ENCODE data around the gene OR52B2. TPM values are rescaled to one million over a fixed set of nuclear protein-coding genes. Genes with fewer than 3 reads are reported as not detected.

Gene OR52B2
- total and polyA plus RNA-seq, 2 of the 8 experiments (the other 6 are each of a cell fraction or from before 2014, with no cell fraction given) = 0.15 TPM; not detected in 1

GRCh38 chr11:6199174-6199810, 29.2 kb upstream of the OR52B2 start, which contains the start of gene OR52W1:
Gene OR52W1, plus strand, starts transcription at chr11:6199224. Its CDS starts 0 bp downstream, at chr11:6199224.
- Histone ChIP-seq H2AK5ac (ENCODE audit: low read depth, low read length) (no peak within 1 kb of the TSS), H3K79me2 (ENCODE audit: control insufficient read depth in 1 of 2, insufficient read depth in 2 of 2, low read length in 2 of 2) (no peaks in the 10 kb centered on the region), H2BK12ac (ENCODE audit: low read depth, low read length) (no peak within 1 kb of the TSS; the same call in 1 of the 2 replicates), H3K18ac (ENCODE audit: extremely low read depth, low read length) (no peak within 1 kb of the TSS), H3K27me3 (replicated peaks in 1 of 4; ENCODE audit: control insufficient read depth in 3 of 4, extremely low read depth in 1 of 4, insufficient read depth in 3 of 4, low read length in 3 of 4) (no peaks in the 10 kb centered on the region), H2BK120ac (replicated peaks; ENCODE audit: low read depth, low read length) (no peak within 1 kb of the TSS), H3K9ac (replicated peaks in 1 of 4; ENCODE audit: extremely low read depth in 1 of 4, low read depth in 3 of 4, low read length in 3 of 4) (no peak within 1 kb of the TSS), H3K36me3 (ENCODE audit: control insufficient read depth in 2 of 4, insufficient read depth in 4 of 4, low read length in 3 of 4) (no peaks in the 10 kb centered on the region; a peak in 1 of 8 replicates), H3K4me3 (ENCODE audit: extremely low read depth in 1 of 4, insufficient read depth in 2 of 4, low read depth in 3 of 4, low read length in 4 of 4) (no peak within 1 kb of the TSS), H2BK5ac (ENCODE audit: low read depth, low read length) (no peak within 1 kb of the TSS), H2BK15ac (ENCODE audit: low read length) (no peak within 1 kb of the TSS), H3K4ac (replicated peaks; ENCODE audit: insufficient read length, low read depth, low read length) (no peak within 1 kb of the TSS), H4K8ac (ENCODE audit: extremely low read depth, insufficient read depth, low read length) (no peak within 1 kb of the TSS; the same call in 1 of the 2 replicates), H3K9me3 (ENCODE audit: insufficient read depth in 2 of 2, low read depth in 1 of 2, low read length in 1 of 2) (no peaks in the 10 kb centered on the region; a peak in 1 of 4 replicates), H4K91ac (replicated peaks; ENCODE audit: insufficient read length, low read length) (no peak within 1 kb of the TSS), H3K56ac (replicated peaks; ENCODE audit: insufficient read length, low read depth, low read length) (no peak within 1 kb of the TSS), H2AFZ (ENCODE audit: low read length) (no peak within 1 kb of the TSS), H3K27ac (ENCODE audit: low read depth, low read length) (no peak within 1 kb of the TSS), H3K79me1 (ENCODE audit: low read depth, low read length) (no peaks in the 10 kb centered on the region), H3K4me2 (ENCODE audit: insufficient read depth in 1 of 2, low read depth in 2 of 2, low read length in 2 of 2) (no peak within 1 kb of the TSS), H3K23me2 (ENCODE audit: low read depth, low read length) (no peaks in the 10 kb centered on the region), H3K23ac (ENCODE audit: insufficient read length) (no peak within 1 kb of the TSS), H4K20me1 (replicated peaks in 1 of 2; ENCODE audit: control insufficient read depth in 1 of 2, insufficient read depth in 2 of 2, low read length in 2 of 2) (no peaks in the 10 kb centered on the region), H3K14ac (ENCODE audit: insufficient read length) (no peak within 1 kb of the TSS), H3K4me1 (replicated peaks in 1 of 4; ENCODE audit: control insufficient read depth in 3 of 4, insufficient read depth in 4 of 4, low read length in 3 of 4) (peaks cover 0 to 3% (median 1%) of the 10 kb centered on the region in 4 experiments; a peak in 2 of 7 replicates), H2BK20ac (ENCODE audit: low read length) (no peak within 1 kb of the TSS), H4K5ac (ENCODE audit: insufficient read length, low read depth, low read length) (no peak within 1 kb of the TSS)
- 98% methylated on average over 5 of the region's 5 CpGs; no CpG with 5 or more reads in 1 of the 2 experiments for WGBS, 2 experiments (ENCODE audit: extremely low coverage in 1 of 2, insufficient coverage in 1 of 2, insufficient read length in 1 of 2, insufficient replicate concordance in 2 of 2, low coverage in 1 of 2, low lambda C conversion rate in 2 of 2, missing lambda C conversion rate in 1 of 2)
- ChIA-PET CTCF (ENCODE audit: partially characterized antibody) (interaction anchor here (1.1 kb wide), 1 partner anchor 29 kb away, joined by 3 read pairs; no protein-coding TSS in a partner anchor), POLR2A (ENCODE audit: partially characterized antibody) (no interaction called here)
- FAIRE-seq (no peak), DNase-seq (ENCODE audit: low read depth in 1 of 2, low spot score in 2 of 2) (no peak)
- TF ChIP-seq TAF7 (optimal IDR thresholded peaks at IDR 0.05; ENCODE audit: borderline replicate concordance, low read depth, low read length) = no peak
- TF ChIP-seq, protein P1, sequence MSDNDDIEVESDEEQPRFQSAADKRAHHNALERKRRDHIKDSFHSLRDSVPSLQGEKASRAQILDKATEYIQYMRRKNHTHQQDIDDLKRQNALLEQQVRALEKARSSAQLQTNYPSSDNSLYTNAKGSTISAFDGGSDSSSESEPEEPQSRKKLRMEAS (IDR thresholded peaks at IDR 0.05) = no peak
- TF ChIP-seq SUZ12 (IDR thresholded peaks at IDR 0.05; ENCODE audit: low read length) = no peak
- no peak for TF ChIP-seq GABPA (IDR thresholded peaks at IDR 0.05; ENCODE audit: borderline replicate concordance, insufficient read depth, low read length)
- TF ChIP-seq EP300 (IDR thresholded peaks at IDR 0.05; ENCODE audit: borderline replicate concordance in 1 of 2, low read depth in 2 of 2, low read length in 2 of 2) = no peak
- TF ChIP-seq CHD2 (IDR thresholded peaks at IDR 0.05; ENCODE audit: low read length) = no peak
- TF ChIP-seq NRF1 (IDR thresholded peaks at IDR 0.05; ENCODE audit: low read depth, low read length) = no peak
